Fibroblast of lung (primary cell): ENCODE measurements around the gene COA1. TPM values are rescaled to one million over a fixed set of nuclear protein-coding genes. Genes with fewer than 3 reads are reported as not detected.

ENCODE experiments used
- DNase-seq, 2 donors: peaks; one replicate each; pipeline versions ENCODE4 v3.0.0 to v3.0.0-alpha.2; 2010; ENCODE audit warnings: low read depth in 2 of 2
- H2AFZ ChIP-seq: 2 replicates; pipeline ENCODE4 v1.5.1; 2012; ENCODE audit warnings: low read length, control low read depth, inconsistent platforms
- H3K27ac ChIP-seq: 2 replicates; pipeline ENCODE4 v1.5.1; 2011; ENCODE audit warnings: low read length, control low read depth; ENCODE audit not compliant: insufficient read depth
- H3K27me3 ChIP-seq: 2 replicates; pipeline ENCODE4 v1.5.1; 2011; ENCODE audit warnings: mild to moderate bottlenecking, low read length; ENCODE audit not compliant: control insufficient read depth, insufficient read depth
- H3K36me3 ChIP-seq: 2 replicates; pipeline ENCODE4 v1.5.1; 2011; ENCODE audit warnings: low read length; ENCODE audit not compliant: control insufficient read depth, insufficient read depth
- H3K4me1 ChIP-seq: 2 replicates; pipeline ENCODE4 v1.5.1; 2011; ENCODE audit warnings: low read length; ENCODE audit not compliant: control insufficient read depth, insufficient read depth; ENCODE audit errors: extremely low read depth
- H3K4me2 ChIP-seq: 2 replicates; pipeline ENCODE4 v1.5.1; 2011; ENCODE audit warnings: low read length, control low read depth; ENCODE audit not compliant: insufficient read depth; ENCODE audit errors: extremely low read depth
- H3K4me3 ChIP-seq, 4 experiments: fragments of 200-600 bp in 1 of 4; sonication (generic) in 1 of 4; replicated peaks in 1 of 4; 2 replicates each; pipeline ENCODE4 v1.5.1; 2011 to 2016; ENCODE audit warnings: low read length in 4 of 4, low read depth in 3 of 4, mild to moderate bottlenecking in 3 of 4, control low read depth in 2 of 4, inconsistent platforms in 1 of 4, mixed read lengths in 1 of 4; ENCODE audit not compliant: insufficient read depth in 1 of 4; ENCODE audit errors: control extremely low read depth in 1 of 4
- H3K79me2 ChIP-seq: 2 replicates; pipeline ENCODE4 v1.5.1; 2012; ENCODE audit warnings: mild to moderate bottlenecking, low read length, inconsistent platforms; ENCODE audit not compliant: control insufficient read depth, insufficient read depth
- H3K9ac ChIP-seq: 2 replicates; pipeline ENCODE4 v1.5.1; 2011; ENCODE audit warnings: mild to moderate bottlenecking, low read length, control low read depth; ENCODE audit not compliant: insufficient read depth
- H3K9me3 ChIP-seq: 2 replicates; pipeline ENCODE4 v1.5.1; 2012; ENCODE audit warnings: low read depth, low read length; ENCODE audit not compliant: control insufficient read depth, insufficient read depth
- H4K20me1 ChIP-seq: 2 replicates; pipeline ENCODE4 v1.5.1; 2011; ENCODE audit warnings: low read length; ENCODE audit not compliant: control insufficient read depth, insufficient read depth; ENCODE audit errors: extremely low read depth
- EZH2 ChIP-seq: IDR thresholded peaks from 2 replicates; pipeline ENCODE4 v1.5.1; 2012; ENCODE audit warnings: low read length, control low read depth, mild to moderate bottlenecking; ENCODE audit errors: missing control alignments
- polyA plus RNA-seq, 2 donors: library from polyadenylated mRNA; depleted of rRNA in 1 of 2; stranded (reverse) in 1 of 2; unstranded in 1 of 2; fragments of >200 nt; gene quantifications; 2 replicates each; pipeline ENCODE4 v1.2.1, GENCODE V29; 2011 to 2012; ENCODE audit warnings: missing spikeins in 1 of 2
- total RNA-seq: library from RNA; depleted of rRNA; stranded (reverse); fragments of >200 nt; gene quantifications from 2 replicates; pipeline ENCODE4 v1.2.1, GENCODE V29; 2014
- TF ChIP-seq, protein P1 (sequence below), 2 donors: IDR thresholded peaks in 1 of 2; conservative IDR thresholded peaks in 1 of 2; 1 replicate in 1 of 2; 2 replicates in 1 of 2; pipeline ENCODE4 v1.5.1; 2011 to 2012; ENCODE audit warnings: low read length in 2 of 2, control low read depth in 1 of 2, inconsistent platforms in 1 of 2, low read depth in 1 of 2, mild to moderate bottlenecking in 1 of 2

Gene COA1
- total and polyA plus RNA-seq, 2 donors (not counting 1 experiment from before 2014, with no cell fraction given) = 28.8 to 39.6 TPM

DNA sequence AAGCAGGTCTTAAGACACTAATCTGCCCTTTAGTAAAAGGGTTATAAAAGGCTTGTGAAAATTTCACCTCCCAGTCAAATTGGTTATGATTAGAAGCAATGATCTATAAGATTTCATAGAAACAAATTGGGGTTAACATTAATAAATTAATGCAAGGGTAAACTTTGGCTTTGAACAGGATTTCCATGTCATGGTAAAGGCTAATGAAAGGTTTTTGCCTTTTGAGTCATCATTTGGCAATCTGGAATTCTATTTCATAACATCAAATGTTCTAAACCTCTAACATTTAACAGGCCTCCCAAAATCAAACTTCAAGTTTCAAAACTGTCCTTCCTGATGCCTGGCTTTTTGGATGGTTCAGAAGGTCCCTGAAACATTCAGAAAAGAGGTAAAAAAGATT lies 62.4 kb downstream of the COA1 start:
- H3K4me2 ChIP-seq = no peak overlapping the region
- DNase-seq = peak; percentile 49 to 80
- no peak for TF ChIP-seq EZH2
- TF ChIP-seq, protein P1, sequence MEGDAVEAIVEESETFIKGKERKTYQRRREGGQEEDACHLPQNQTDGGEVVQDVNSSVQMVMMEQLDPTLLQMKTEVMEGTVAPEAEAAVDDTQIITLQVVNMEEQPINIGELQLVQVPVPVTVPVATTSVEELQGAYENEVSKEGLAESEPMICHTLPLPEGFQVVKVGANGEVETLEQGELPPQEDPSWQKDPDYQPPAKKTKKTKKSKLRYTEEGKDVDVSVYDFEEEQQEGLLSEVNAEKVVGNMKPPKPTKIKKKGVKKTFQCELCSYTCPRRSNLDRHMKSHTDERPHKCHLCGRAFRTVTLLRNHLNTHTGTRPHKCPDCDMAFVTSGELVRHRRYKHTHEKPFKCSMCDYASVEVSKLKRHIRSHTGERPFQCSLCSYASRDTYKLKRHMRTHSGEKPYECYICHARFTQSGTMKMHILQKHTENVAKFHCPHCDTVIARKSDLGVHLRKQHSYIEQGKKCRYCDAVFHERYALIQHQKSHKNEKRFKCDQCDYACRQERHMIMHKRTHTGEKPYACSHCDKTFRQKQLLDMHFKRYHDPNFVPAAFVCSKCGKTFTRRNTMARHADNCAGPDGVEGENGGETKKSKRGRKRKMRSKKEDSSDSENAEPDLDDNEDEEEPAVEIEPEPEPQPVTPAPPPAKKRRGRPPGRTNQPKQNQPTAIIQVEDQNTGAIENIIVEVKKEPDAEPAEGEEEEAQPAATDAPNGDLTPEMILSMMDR (conservative IDR thresholded peaks at IDR 0.05 in 1 of 2, IDR thresholded peaks at IDR 0.05 in 1 of 2; ENCODE audit: low read depth in 1 of 2, low read length in 2 of 2) = no peak
- no peaks in the 10 kb centered on the region for H4K20me1 ChIP-seq
- no peak overlapping the region for H3K27ac ChIP-seq
- H3K36me3 ChIP-seq = no peaks in the 10 kb centered on the region
- H3K79me2 ChIP-seq = peaks cover 18% of the 10 kb centered on the region
- peaks cover 2% of the 10 kb centered on the region for H3K4me1 ChIP-seq
- H3K9ac ChIP-seq = no peak overlapping the region
- H3K9me3 ChIP-seq = no peaks in the 10 kb centered on the region
- H2AFZ ChIP-seq = no peak overlapping the region
- H3K27me3 ChIP-seq = no peaks in the 10 kb centered on the region
- no peak overlapping the region for H3K4me3 ChIP-seq

DNA sequence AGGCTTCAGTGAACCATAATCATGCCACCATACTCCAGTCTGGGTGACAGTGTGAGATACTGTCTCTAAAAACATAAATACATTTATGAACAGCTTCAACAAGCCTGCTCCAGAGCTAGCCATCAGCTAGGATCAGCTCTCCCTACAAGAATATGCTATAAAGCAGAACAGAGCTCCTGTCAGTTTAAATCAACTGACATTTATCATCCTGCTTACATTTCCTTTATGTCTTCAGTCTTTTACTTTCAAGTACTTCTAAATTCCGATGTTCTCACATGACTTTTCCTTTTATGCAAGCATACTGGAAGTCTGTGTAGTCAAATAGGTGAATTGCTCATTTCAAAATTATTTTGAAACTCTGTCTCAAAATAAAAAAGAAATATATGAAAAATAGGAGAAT lies 64.6 kb downstream of the COA1 start:
- H2AFZ ChIP-seq = no peak overlapping the region
- no peaks in the 10 kb centered on the region for H3K36me3 ChIP-seq
- peaks cover 8% of the 10 kb centered on the region for H3K79me2 ChIP-seq
- H3K4me3 ChIP-seq = no peak overlapping the region
- H3K9me3 ChIP-seq = no peaks in the 10 kb centered on the region
- H3K27me3 ChIP-seq = no peaks in the 10 kb centered on the region
- H3K4me2 ChIP-seq = no peak overlapping the region
- H3K27ac ChIP-seq = no peak overlapping the region
- H3K4me1 ChIP-seq = peaks cover 2% of the 10 kb centered on the region
- DNase-seq = no peak
- H3K9ac ChIP-seq = no peak overlapping the region
- H4K20me1 ChIP-seq = no peaks in the 10 kb centered on the region
- TF ChIP-seq EZH2 = no peak
- TF ChIP-seq, protein P1 (conservative IDR thresholded peaks at IDR 0.05 in 1 of 2, IDR thresholded peaks at IDR 0.05 in 1 of 2; ENCODE audit: low read depth in 1 of 2, low read length in 2 of 2) = no peak

DNA sequence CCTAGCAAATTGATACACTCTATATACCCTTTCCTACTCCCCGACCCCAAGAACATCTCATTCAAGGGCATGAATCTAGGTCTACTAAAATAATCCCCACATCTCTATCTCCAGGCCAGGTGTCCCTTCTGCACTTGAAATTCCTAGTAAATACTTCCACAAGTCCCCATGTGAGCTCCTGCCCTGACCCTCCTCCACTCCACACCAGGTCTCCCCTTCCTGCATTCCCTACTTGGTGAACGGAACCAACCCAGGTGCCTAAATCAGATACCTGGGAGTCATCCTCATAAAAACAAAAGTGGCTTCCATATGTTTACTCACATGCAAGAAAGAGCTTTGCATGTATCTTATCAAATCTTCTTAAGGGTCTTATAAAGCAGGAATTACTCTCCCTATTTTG lies 69.2 kb downstream of the COA1 start:
- Histone ChIP-seq H4K20me1 (no peaks in the 10 kb centered on the region), H3K4me2 (no peak overlapping the region), H2AFZ (no peak overlapping the region), H3K79me2 (no peaks in the 10 kb centered on the region), H3K27ac (no peak overlapping the region), H3K4me3 (no peak overlapping the region), H3K9me3 (no peaks in the 10 kb centered on the region), H3K9ac (no peak overlapping the region), H3K36me3 (no peaks in the 10 kb centered on the region), H3K27me3 (no peaks in the 10 kb centered on the region), H3K4me1 (peaks cover 7% of the 10 kb centered on the region)
- DNase-seq = no peak
- no peak for TF ChIP-seq EZH2
- TF ChIP-seq, protein P1 (conservative IDR thresholded peaks at IDR 0.05 in 1 of 2, IDR thresholded peaks at IDR 0.05 in 1 of 2; ENCODE audit: low read depth in 1 of 2, low read length in 2 of 2) = no peak
